ENCODE measurements around the gene DLGAP1. TPM values are rescaled to one million over a fixed set of nuclear protein-coding genes. Genes with fewer than 3 reads are reported as not detected.

The DLGAP1 gene
- total and polyA plus RNA-seq, 2 of the 8 experiments (the other 6 are each of a cell fraction or from before 2014, with no cell fraction given), result 11.8 to 16.9 TPM

GRCh38 chr18:3911413-3911812, 543.7 kb downstream of the DLGAP1 start:
- Histone ChIP-seq H2AFZ (ENCODE audit: low read length) (no peak overlapping the region), H3K23ac (ENCODE audit: insufficient read length) (no peak overlapping the region), H3K4me3 (ENCODE audit: extremely low read depth in 1 of 4, insufficient read depth in 2 of 4, low read depth in 3 of 4, low read length in 4 of 4) (no peak overlapping the region), H3K4me1 (replicated peaks in 1 of 4; ENCODE audit: control insufficient read depth in 3 of 4, insufficient read depth in 4 of 4, low read length in 3 of 4) (no peaks in the 10 kb centered on the region), H4K20me1 (replicated peaks in 1 of 2; ENCODE audit: control insufficient read depth in 1 of 2, insufficient read depth in 2 of 2, low read length in 2 of 2) (no peaks in the 10 kb centered on the region), H3K27me3 (replicated peaks in 1 of 4; ENCODE audit: control insufficient read depth in 3 of 4, extremely low read depth in 1 of 4, insufficient read depth in 3 of 4, low read length in 3 of 4) (no peaks in the 10 kb centered on the region), H3K14ac (ENCODE audit: insufficient read length) (no peak overlapping the region), H3K23me2 (ENCODE audit: low read depth, low read length) (no peaks in the 10 kb centered on the region), H4K91ac (replicated peaks; ENCODE audit: insufficient read length, low read length) (no peak overlapping the region), H2AK5ac (ENCODE audit: low read depth, low read length) (no peak overlapping the region), H3K4me2 (ENCODE audit: insufficient read depth in 1 of 2, low read depth in 2 of 2, low read length in 2 of 2) (no peak overlapping the region), H3K4ac (replicated peaks; ENCODE audit: insufficient read length, low read depth, low read length) (no peak overlapping the region), H2BK5ac (ENCODE audit: low read depth, low read length) (no peak overlapping the region), H2BK20ac (ENCODE audit: low read length) (no peak overlapping the region), H3K9me3 (ENCODE audit: insufficient read depth in 2 of 2, low read depth in 1 of 2, low read length in 1 of 2) (no peaks in the 10 kb centered on the region), H4K8ac (ENCODE audit: extremely low read depth, insufficient read depth, low read length) (no peak overlapping the region), H2BK12ac (ENCODE audit: low read depth, low read length) (no peak overlapping the region), H3K36me3 (ENCODE audit: control insufficient read depth in 2 of 4, insufficient read depth in 4 of 4, low read length in 3 of 4) (no peaks in the 10 kb centered on the region), H3K27ac (ENCODE audit: low read depth, low read length) (no peak overlapping the region), H3K18ac (ENCODE audit: extremely low read depth, low read length) (no peak overlapping the region), H2BK120ac (replicated peaks; ENCODE audit: low read depth, low read length) (no peak overlapping the region), H3K79me1 (ENCODE audit: low read depth, low read length) (no peaks in the 10 kb centered on the region; the same call in 1 of the 2 replicates), H2BK15ac (ENCODE audit: low read length) (no peak overlapping the region), H3K79me2 (ENCODE audit: control insufficient read depth in 1 of 2, insufficient read depth in 2 of 2, low read length in 2 of 2) (no peaks in the 10 kb centered on the region), H3K56ac (replicated peaks; ENCODE audit: insufficient read length, low read depth, low read length) (no peak overlapping the region), H3K9ac (replicated peaks in 1 of 4; ENCODE audit: extremely low read depth in 1 of 4, low read depth in 3 of 4, low read length in 3 of 4) (no peak overlapping the region), H4K5ac (ENCODE audit: insufficient read length, low read depth, low read length) (no peak overlapping the region)
- TF ChIP-seq POU5F1 (IDR thresholded peaks at IDR 0.05; ENCODE audit: low read depth, low read length) (no peak), SIX5 (IDR thresholded peaks at IDR 0.05; ENCODE audit: low read depth, low read length) (no peak), ATF2 (IDR thresholded peaks at IDR 0.05; ENCODE audit: low read length) (no peak), PHF8 (conservative IDR thresholded peaks at IDR 0.05; ENCODE audit: low read depth, low read length) (no peak), HDAC2 (IDR thresholded peaks at IDR 0.05; ENCODE audit: borderline replicate concordance in 1 of 2, low read depth in 2 of 2, low read length in 2 of 2) (no peak), CHD1 (IDR thresholded peaks at IDR 0.05; ENCODE audit: low read depth, low read length) (no peak), TCF12 (IDR thresholded peaks at IDR 0.05; ENCODE audit: low read depth, low read length) (no peak)
- POLR2A ChIA-PET (ENCODE audit: partially characterized antibody), result no interaction called here
- no peak for DNase-seq (ENCODE audit: low read depth in 1 of 2, low spot score in 2 of 2)
- CTCF ChIA-PET (ENCODE audit: partially characterized antibody), result no interaction called here
- no peak for FAIRE-seq
